ENCODE measurements around the gene OR4C5.
"Not testable (repeated sequence)": the region's sequence is repeated elsewhere in the genome, so short reads cannot be mapped to it uniquely, and the experiment has no call there.

DNA sequence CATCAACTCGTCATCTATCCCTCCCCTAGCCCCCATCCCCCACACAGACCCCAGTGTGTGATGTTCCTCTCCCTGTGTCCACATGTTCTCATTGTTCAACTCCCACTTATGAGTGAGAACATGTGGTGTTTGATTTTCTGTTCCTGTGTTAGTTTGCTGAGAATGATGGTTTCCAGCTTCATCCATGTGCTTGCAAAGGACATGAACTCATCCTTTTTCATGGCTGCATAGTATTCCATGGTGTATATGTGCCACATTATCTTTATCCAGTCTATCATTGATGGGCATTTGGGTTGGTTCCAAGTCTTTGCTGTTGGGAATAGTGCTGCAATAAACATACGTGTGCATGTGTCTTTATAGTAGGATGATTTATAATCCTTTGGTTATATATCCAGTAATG lies 23.8 kb downstream of the OR4C5 start:
- not testable (repeated sequence) for TF ChIP-seq GATA2 (IDR thresholded peaks at IDR 0.05; ENCODE audit: insufficient read depth, insufficient read length, low read depth, low read length); POLR2A (IDR thresholded peaks at IDR 0.05; ENCODE audit: low read depth, low read length); POLR2AphosphoS5 (IDR thresholded peaks at IDR 0.05; ENCODE audit: insufficient read depth, low read depth, low read length); EZH2 (IDR thresholded peaks at IDR 0.05; ENCODE audit: borderline replicate concordance, low read depth, low read length, severe bottlenecking); FOS (IDR thresholded peaks at IDR 0.05; ENCODE audit: borderline replicate concordance, insufficient read depth, low read length); MYC (IDR thresholded peaks at IDR 0.05; ENCODE audit: low read depth, low read length)
- TF ChIP-seq, protein P1, sequence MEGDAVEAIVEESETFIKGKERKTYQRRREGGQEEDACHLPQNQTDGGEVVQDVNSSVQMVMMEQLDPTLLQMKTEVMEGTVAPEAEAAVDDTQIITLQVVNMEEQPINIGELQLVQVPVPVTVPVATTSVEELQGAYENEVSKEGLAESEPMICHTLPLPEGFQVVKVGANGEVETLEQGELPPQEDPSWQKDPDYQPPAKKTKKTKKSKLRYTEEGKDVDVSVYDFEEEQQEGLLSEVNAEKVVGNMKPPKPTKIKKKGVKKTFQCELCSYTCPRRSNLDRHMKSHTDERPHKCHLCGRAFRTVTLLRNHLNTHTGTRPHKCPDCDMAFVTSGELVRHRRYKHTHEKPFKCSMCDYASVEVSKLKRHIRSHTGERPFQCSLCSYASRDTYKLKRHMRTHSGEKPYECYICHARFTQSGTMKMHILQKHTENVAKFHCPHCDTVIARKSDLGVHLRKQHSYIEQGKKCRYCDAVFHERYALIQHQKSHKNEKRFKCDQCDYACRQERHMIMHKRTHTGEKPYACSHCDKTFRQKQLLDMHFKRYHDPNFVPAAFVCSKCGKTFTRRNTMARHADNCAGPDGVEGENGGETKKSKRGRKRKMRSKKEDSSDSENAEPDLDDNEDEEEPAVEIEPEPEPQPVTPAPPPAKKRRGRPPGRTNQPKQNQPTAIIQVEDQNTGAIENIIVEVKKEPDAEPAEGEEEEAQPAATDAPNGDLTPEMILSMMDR (IDR thresholded peaks at IDR 0.05; ENCODE audit: extremely low read depth in 1 of 2, insufficient read depth in 1 of 2, low read depth in 1 of 2, low read length in 2 of 2), result not testable (repeated sequence)
- TF ChIP-seq, protein P2, sequence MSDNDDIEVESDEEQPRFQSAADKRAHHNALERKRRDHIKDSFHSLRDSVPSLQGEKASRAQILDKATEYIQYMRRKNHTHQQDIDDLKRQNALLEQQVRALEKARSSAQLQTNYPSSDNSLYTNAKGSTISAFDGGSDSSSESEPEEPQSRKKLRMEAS (IDR thresholded peaks at IDR 0.05; ENCODE audit: insufficient read depth, insufficient read length), result not testable (repeated sequence)
